HG03439 (cell line): ENCODE results near the gene CTIF.

Experiments used
- ATAC-seq: cut with Tn5 transposase; IDR thresholded peaks from one replicate; pipeline ENCODE4 v1.9.1; 2021; ENCODE audit warnings: mild to moderate bottlenecking, moderate library complexity; ENCODE audit not compliant: unreplicated experiment

Gene CTIF

GRCh38 chr18:48794251-48794970 is 255.6 kb downstream of the CTIF start:
- no peak for ATAC-seq

GRCh38 chr18:48795696-48796095 is 256.9 kb downstream of the CTIF start:
- ATAC-seq: no peak

DNA sequence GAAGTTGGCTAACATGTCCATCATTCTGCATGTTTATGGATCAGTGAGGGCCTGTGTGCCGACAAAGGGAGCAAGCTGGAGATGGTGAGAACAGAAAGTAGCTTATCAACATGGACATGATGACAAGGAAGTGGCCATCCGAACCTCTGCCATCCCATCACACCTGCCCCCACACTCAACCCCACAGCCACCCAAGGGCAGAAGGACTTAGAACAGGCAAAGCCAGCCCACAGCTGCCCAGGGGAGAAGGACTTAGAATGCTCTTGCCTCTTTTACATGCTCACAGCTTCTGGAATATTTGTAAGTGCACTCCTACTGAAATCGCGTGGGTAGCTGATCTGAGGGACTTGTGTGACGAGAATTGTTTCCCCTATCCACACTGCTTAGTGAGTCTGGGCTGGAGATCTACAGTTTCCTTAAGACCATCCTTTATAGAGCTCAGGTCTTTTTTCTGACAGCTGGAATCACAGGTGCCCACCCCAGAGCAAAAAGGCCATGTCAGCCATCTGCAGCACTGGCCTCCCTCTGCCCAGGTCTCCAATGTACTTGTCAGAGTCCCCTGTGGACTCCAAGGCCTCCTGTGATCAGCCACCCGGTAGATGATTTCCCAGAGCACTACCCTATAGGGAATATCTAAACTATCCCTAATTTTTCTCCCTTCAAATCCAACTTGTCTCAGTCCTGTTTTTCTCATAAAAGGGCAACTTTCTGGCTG is 257.8 kb downstream of the CTIF start:
- no peak for ATAC-seq

DNA sequence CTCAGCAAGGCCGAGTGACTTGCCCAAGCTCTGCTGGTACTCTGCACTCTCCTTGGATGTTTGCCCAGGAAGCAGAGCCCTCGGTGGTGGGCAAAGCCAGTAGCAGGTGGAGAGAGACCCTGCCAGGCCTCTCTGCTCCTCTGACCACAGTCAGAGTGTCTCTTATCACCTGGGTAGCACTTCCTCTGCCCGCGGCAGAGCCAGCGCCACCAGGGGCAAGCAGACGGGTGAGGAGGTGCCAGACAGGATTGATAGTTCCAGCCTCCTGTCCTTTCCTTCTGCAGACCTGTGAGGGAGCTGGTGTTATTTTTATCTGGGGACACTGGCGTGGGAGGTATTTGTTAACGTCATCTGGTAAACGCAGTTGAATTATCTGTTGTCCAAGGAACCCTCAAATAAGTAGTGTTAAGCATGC is 259.0 kb downstream of the CTIF start:
- ATAC-seq: no peak

DNA sequence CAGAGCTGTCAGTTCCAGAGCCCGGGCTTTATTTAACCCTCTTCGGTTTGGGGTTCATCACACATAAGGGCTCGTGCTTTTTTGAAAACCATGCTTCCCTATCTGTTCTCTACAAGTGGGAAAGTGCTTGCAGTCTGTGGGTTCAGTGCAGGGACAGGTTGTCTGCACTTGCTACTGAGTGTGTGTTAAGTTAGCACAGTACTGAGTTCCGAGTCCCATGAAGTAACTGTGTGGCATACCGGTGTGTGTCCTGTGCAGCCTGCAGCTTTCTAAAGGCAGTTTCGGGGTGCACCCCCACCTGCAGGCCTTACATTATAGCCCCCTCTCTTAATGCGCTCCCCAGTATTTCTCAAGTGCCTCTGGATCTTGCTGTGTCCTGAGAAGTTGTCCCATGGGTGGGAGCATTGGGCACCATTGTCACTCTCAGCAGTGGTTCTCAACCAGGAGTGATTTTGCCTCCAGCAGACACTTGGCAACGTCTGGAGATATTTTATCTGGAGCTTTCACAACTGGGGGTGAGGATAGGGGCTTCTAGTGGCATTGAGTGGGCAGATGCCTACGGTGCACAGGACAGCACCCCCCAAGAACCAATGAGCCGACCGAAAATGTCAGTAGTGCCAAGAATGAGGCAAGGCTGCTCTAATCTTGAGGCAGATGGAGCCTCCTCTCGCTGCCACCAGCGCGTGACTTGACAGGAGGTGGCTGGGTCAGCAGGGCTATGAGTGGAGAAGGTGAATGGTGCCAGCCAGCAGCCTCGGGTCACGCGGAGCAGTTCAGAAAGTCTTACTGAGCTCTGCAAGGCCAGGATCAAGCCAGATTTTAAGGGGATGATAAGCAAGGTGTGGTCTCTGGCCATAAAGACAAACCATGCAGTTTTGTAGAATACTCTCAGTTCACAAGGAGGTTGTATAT is 259.8 kb downstream of the CTIF start:
- no peak for ATAC-seq

DNA sequence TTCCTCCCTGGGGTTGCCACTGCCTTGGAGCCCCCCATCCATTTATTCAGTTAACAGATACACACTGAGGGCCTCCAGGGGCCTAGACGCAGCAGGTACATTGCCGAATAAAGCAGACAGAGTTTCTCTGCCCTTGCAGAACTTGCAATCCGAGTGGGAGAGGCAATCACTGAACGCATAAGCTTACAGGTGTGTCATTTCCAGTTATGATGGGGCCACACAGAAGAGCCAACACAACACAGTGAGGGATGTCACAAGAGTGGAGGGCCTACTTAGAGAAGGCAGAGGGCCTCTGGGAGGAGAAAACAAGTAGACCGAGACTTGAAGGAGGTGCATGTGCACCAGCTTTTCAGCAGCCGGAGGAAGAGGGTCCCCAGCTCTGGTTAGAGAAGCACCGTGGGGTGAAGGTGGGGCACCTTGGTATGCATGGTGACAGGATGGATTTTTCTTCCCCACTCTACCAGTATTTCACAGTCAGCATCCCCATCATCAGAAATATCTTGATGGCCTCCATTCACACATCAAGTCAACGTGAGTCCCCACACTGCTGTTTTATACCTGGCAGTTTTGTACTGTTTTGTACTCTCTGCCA is 261.0 kb downstream of the CTIF start:
- ATAC-seq: no peak

- ATAC-seq: no peak
Observed at GRCh38 chr18:48800466-48800865, 261.6 kb downstream of the CTIF start.

DNA sequence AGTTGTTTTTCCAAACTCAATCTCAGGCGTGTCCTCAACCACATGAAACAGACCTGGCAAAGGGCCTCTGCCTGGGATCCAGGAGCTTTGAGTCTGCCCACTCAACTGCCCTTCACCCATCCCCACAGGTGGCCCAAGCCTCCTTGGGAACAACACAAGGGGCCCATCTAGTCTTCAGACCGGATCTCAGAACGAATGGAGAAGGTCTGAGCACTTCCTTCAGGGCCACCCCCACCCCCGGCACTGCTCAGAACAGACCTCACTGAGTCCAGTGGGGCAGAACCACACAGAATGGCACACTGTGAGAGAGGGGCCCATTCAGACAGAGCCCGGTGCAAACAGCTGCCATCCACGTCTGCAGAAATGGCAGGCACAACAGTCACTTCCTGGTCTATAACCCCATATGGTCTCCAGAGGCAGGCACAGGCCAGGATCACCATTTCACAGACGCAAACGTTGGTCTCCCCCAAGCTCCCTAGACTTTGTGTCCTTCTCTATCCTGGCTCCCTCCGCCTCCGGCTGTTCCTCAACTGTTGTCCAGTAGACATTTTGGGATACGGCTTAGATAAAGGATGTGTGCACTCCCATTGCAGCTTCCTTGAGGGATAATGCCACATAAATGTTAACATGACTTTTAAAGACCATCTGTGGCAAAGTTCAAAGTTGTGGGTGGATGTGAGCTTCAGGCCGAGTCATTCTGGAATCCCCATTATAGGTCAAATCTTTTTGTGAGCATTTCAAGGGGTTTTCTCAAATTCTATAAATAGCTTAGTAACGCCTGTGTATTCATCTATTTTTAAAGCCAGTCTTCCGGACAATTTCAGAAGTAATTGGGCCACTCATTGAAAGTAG is 262.3 kb downstream of the CTIF start:
- ATAC-seq: peak; percentile 46

DNA sequence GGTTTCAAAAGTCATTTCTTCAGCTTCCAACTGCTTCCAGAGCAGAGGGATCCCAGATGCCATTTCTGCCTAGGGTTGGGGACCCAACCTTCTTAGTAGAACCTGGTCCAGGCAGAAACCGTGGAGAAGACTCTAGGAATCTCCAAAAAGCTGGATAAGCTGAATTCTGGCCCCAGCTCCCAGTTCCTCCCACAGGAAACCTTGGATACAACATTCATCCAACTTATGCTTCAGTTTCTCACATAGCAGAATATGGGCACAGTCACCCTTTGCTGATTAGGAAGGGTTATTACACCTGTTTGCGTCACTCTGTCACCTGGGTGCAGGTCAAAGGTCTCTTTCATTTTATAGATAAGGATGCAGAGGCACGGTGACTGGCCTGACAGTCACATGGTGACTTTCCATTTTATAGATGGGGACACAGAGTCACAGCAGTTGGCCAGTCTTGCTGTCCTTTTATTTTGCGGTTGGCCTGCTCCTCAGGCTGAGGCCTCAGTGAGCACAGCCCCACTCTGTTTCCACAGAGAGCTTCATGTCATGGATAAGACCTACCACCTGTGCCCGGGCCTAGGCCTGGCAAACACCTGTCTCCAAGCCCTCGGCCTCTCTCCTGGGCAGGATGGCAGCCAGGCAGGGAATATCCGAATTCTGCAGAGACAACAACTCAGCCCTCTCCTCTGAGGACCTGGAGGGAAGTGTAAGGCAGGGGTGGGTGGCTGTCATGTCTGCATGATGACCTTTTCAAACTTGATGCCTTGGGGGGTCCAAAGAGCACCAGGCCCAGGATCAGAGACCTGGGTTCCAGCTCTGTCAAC is 263.1 kb downstream of the CTIF start:
- ATAC-seq: no peak

- no peak for ATAC-seq
Observed at GRCh38 chr18:48802543-48803290, 263.9 kb downstream of the CTIF start.

DNA sequence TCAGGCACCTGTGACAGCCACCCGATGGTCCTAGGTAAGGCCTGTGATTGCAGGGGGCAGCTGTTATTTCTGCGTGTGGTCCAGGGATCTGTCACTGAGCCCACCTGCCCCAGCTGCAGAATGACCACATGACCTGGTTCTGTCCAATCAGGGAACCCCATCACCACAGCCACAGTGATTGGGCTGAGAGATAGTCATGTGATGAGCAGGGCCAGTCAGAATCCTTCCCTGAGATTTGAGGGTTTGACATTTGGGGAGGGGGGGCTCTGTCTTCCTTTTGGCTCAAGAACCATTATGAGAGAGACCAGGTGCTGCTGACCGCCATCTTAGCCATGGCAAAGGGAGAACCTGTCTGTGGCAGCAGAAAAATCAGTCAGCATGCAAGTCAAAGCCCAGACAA is 264.7 kb downstream of the CTIF start:
- ATAC-seq: no peak

GRCh38 chr18:48803951-48804855 is 265.4 kb downstream of the CTIF start:
- ATAC-seq: no peak

DNA sequence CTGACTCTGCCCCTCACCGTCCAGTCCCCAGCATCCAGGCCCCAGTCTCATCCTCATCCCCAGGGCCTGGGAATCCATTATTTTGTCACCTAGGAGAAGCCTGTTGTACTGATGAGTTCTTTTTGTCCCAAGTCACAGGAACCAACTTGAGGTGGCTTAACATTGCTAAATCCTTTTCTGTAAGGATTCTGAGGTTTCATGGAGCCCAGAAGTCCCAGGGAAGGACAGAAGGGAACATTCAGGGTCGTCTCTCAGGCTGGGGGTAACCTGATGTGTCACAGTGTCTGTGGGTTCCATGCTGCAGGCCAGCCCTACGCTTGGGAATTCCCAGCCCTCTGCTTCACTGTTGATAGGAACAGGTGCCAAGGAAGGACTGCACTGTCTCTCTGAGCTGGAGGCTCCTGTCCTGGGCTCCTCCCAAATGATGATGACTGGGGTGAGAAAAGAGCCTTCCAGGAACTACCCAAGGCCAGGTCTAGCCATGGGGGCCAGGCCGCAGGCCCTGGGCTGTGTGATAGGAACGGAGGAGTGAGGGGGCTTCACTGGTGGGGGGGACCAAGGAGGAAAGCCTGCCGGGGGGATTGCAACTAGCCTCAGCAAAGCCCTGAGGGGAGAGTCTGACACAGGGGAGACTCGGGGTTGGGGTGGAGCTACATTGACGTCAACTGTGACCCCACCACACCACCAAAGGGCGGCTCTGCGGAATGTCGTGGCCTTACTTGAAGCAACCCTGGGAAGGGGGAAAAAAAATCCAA is 266.2 kb downstream of the CTIF start:
- ATAC-seq: no peak

GRCh38 chr18:48805826-48806535 is 267.1 kb downstream of the CTIF start:
- no peak for ATAC-seq

- ATAC-seq: no peak
Observed at GRCh38 chr18:48806551-48807261, 267.9 kb downstream of the CTIF start.

DNA sequence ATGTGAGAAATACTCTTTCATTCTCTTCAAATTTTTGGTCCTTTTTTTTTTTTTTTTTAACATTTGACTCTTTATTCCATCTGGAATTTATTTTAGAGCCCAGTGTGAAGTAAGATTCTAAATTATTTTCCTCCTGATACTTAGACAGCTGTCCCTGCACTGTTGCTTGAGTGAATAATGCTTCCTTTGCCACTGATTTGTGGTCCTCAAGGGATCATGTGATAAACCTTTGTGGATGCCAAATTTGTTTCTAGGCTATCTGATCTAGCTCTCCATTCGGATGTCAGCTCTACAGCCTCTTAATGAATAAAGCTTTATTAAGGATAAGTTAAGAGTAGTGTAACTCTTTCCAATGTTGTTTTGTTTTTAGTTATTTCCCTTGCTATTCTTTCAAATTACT is 269.6 kb downstream of the CTIF start:
- no peak for ATAC-seq
